ENCODE measurements around the gene POLK. TPM values are rescaled to one million over a fixed set of nuclear protein-coding genes. Genes with fewer than 3 reads are reported as not detected.

The POLK gene
- total and polyA plus RNA-seq, 2 of the 4 experiments (the other 2 are of a cell fraction) = 10.4 to 24.4 TPM

DNA sequence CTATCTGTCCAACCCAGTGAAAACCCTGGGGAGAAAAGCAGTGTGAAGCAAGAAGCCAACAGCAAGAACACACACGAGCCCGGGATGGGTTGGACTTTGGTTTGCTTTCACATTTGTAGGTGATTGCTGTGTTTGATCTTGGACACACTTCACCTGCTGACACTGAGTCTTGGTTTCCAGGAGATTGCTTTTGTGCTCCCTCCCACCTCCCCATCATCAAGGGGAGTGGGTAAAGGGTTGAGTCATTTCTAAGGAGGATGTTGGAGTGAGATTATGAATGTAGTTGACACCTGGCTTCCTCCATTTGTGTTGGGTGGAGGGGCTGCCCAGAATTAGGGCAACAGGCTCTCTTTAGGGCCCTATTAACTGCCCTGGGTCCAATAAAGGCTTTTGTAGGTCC is 137.0 kb downstream of the POLK start:
- no peak overlapping the region for H2BK15ac ChIP-seq (ENCODE audit: low read depth, low read length)
- no peak overlapping the region for H2AFZ ChIP-seq (replicated peaks; ENCODE audit: low read length, poor library complexity)
- H3K23ac ChIP-seq (ENCODE audit: low read depth, low read length) = no peak overlapping the region
- H2BK120ac ChIP-seq (ENCODE audit: low read depth, low read length) = no peak overlapping the region
- no peak for TF ChIP-seq FOS (IDR thresholded peaks at IDR 0.05; ENCODE audit: low read depth, low read length)
- TF ChIP-seq RFX5 (IDR thresholded peaks at IDR 0.05; ENCODE audit: low read depth, low read length) = no peak
- no peak for TF ChIP-seq NFE2L2 (IDR thresholded peaks at IDR 0.05; ENCODE audit: low read depth, low read length)
- TF ChIP-seq SMC3 (IDR thresholded peaks at IDR 0.05; ENCODE audit: low read depth, low read length) = no peak
- no peak for TF ChIP-seq RAD21 (IDR thresholded peaks at IDR 0.05; ENCODE audit: low read length)
- no peak for TF ChIP-seq ELK1 (IDR thresholded peaks at IDR 0.05; ENCODE audit: borderline replicate concordance, low read depth, low read length)
- TF ChIP-seq BHLHE40 (IDR thresholded peaks at IDR 0.05; ENCODE audit: low read depth, low read length) = no peak
- no peak for TF ChIP-seq POLR2A (IDR thresholded peaks at IDR 0.05; ENCODE audit: low read depth, low read length)
- TF ChIP-seq, protein P1, sequence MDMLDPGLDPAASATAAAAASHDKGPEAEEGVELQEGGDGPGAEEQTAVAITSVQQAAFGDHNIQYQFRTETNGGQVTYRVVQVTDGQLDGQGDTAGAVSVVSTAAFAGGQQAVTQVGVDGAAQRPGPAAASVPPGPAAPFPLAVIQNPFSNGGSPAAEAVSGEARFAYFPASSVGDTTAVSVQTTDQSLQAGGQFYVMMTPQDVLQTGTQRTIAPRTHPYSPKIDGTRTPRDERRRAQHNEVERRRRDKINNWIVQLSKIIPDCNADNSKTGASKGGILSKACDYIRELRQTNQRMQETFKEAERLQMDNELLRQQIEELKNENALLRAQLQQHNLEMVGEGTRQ (IDR thresholded peaks at IDR 0.05; ENCODE audit: low read depth, low read length) = no peak
- TF ChIP-seq RCOR1 (IDR thresholded peaks at IDR 0.05; ENCODE audit: insufficient replicate concordance, low read length) = no peak
- no peak for TF ChIP-seq MAFK (IDR thresholded peaks at IDR 0.05; ENCODE audit: low read depth, low read length)
- TF ChIP-seq CHD1 (IDR thresholded peaks at IDR 0.05; ENCODE audit: low read depth, low read length) = no peak
- TF ChIP-seq, protein P2, sequence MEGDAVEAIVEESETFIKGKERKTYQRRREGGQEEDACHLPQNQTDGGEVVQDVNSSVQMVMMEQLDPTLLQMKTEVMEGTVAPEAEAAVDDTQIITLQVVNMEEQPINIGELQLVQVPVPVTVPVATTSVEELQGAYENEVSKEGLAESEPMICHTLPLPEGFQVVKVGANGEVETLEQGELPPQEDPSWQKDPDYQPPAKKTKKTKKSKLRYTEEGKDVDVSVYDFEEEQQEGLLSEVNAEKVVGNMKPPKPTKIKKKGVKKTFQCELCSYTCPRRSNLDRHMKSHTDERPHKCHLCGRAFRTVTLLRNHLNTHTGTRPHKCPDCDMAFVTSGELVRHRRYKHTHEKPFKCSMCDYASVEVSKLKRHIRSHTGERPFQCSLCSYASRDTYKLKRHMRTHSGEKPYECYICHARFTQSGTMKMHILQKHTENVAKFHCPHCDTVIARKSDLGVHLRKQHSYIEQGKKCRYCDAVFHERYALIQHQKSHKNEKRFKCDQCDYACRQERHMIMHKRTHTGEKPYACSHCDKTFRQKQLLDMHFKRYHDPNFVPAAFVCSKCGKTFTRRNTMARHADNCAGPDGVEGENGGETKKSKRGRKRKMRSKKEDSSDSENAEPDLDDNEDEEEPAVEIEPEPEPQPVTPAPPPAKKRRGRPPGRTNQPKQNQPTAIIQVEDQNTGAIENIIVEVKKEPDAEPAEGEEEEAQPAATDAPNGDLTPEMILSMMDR (conservative IDR thresholded peaks at IDR 0.05; ENCODE audit: low read depth, low read length) = no peak
- TF ChIP-seq CEBPB (IDR thresholded peaks at IDR 0.05; ENCODE audit: low read depth, low read length) = no peak
- TF ChIP-seq MXI1 (IDR thresholded peaks at IDR 0.05; ENCODE audit: borderline replicate concordance, low read depth, low read length) = no peak
- TF ChIP-seq MAZ (IDR thresholded peaks at IDR 0.05; ENCODE audit: borderline replicate concordance, low read depth, low read length) = no peak
- intact Hi-C loops (cut with micrococcal nuclease) (no loop called here), in situ Hi-C loops (cut with MboI; ENCODE audit: low sequenced_read_pairs) (no loop called here), dilution Hi-C loops (cut with HindIII; ENCODE audit: low sequenced_read_pairs, unreplicated experiment) (no loop called here)
- H3K56ac ChIP-seq (ENCODE audit: extremely low read depth, insufficient read depth, low read length) = no peak overlapping the region
- H3K4me3 ChIP-seq (ENCODE audit: insufficient read depth, low read depth, low read length) = no peak overlapping the region
- no peaks in the 10 kb centered on the region for H3K79me1 ChIP-seq (ENCODE audit: low read depth in 1 of 2, low read length in 2 of 2)
- no peak overlapping the region for H3K4ac ChIP-seq (ENCODE audit: low read depth, low read length)
- H3K27ac ChIP-seq (ENCODE audit: insufficient read depth, low read length) = no peak overlapping the region
- ATAC-seq (ENCODE audit: low read depth) (no peak), DNase-seq (no peak)
- ChIA-PET CTCF (no interaction called here), POLR2A (ENCODE audit: unreplicated experiment) (no interaction called here)
- H3K9me1 ChIP-seq (ENCODE audit: insufficient read depth, low read length) = no peaks in the 10 kb centered on the region
- no TSS peak for BruUV-seq (replicated peaks)
- H4K20me1 ChIP-seq (ENCODE audit: insufficient read depth, low read length) = no peaks in the 10 kb centered on the region
- H2BK20ac ChIP-seq (ENCODE audit: low read depth, low read length) = no peak overlapping the region
- WGBS, 2 experiments (ENCODE audit: extremely low coverage in 2 of 2, insufficient read length in 1 of 2) = no CpG with 5 or more reads among the region's 2 CpGs
- no peak overlapping the region for H2BK5ac ChIP-seq (ENCODE audit: low read depth, low read length, poor library complexity, severe bottlenecking)
- no peak overlapping the region for H4K8ac ChIP-seq (ENCODE audit: low read depth in 2 of 2, low read length in 2 of 2)
- no peak overlapping the region for H3K14ac ChIP-seq (replicated peaks; ENCODE audit: low read depth, low read length)
- H4K91ac ChIP-seq (ENCODE audit: insufficient read depth, low read depth, low read length) = no peak overlapping the region
- no peaks in the 10 kb centered on the region for H3K36me3 ChIP-seq (ENCODE audit: control insufficient read depth, insufficient read depth, low read length)
- H3K9me3 ChIP-seq (ENCODE audit: control insufficient read depth, insufficient read depth, low read length) = no peaks in the 10 kb centered on the region
- no peak overlapping the region for H3K4me2 ChIP-seq (ENCODE audit: low read depth, low read length)
- no peak overlapping the region for H3K9ac ChIP-seq (ENCODE audit: low read depth, low read length)
- H3K27me3 ChIP-seq (ENCODE audit: control insufficient read depth, insufficient read depth, low read length) = no peaks in the 10 kb centered on the region
- no peak overlapping the region for H4K5ac ChIP-seq (ENCODE audit: low read depth, low read length)
- H3K18ac ChIP-seq (ENCODE audit: low read depth, low read length) = no peak overlapping the region
- no peak overlapping the region for H2AK9ac ChIP-seq (replicated peaks; ENCODE audit: low read depth, low read length, poor library complexity)
- H3K4me1 ChIP-seq (ENCODE audit: control insufficient read depth, insufficient read depth, low read length) = no peaks in the 10 kb centered on the region
- H2AK5ac ChIP-seq (ENCODE audit: low read depth, low read length) = no peak overlapping the region
